Upper lobe of left lung (tissue), 6 donors: ENCODE data around the gene OSBPL5. TPM values are rescaled to one million over a fixed set of nuclear protein-coding genes. Genes with fewer than 3 reads are reported as not detected.

Experiments used
- ATAC-seq, 2 donors: fragments of 200-7000 bp; cut with Tn5 transposase; one replicate each; pipeline ENCODE4 v1.9.1; 2022; ENCODE audit warnings: mild to moderate bottlenecking in 2 of 2, moderate library complexity in 2 of 2; ENCODE audit not compliant: low FRiP score in 2 of 2
- DNase-seq, 2 donors: peaks; one replicate each; pipeline ENCODE4 v3.0.0-alpha.2; 2019 to 2020
- H3K27ac ChIP-seq, 4 donors: fragments of 200-600 bp; sonication (generic); one replicate each; pipeline ENCODE4 v1.5.1; 2016 to 2019
- H3K27me3 ChIP-seq, 4 donors: fragments of 200-600 bp; sonication (generic); one replicate each; pipeline ENCODE4 v1.5.1; 2017 to 2019
- H3K36me3 ChIP-seq, 4 donors: fragments of 200-600 bp; sonication (generic); one replicate each; pipeline ENCODE4 v1.5.1; 2016 to 2019
- H3K4me1 ChIP-seq, 4 donors: fragments of 200-600 bp; sonication (generic); one replicate each; pipeline ENCODE4 v1.5.1; 2018 to 2019
- H3K4me3 ChIP-seq, 4 donors: fragments of 200-600 bp; sonication (generic); one replicate each; pipeline ENCODE4 v1.5.1; 2017 to 2019; ENCODE audit warnings: mild to moderate bottlenecking in 2 of 4, moderate library complexity in 1 of 4
- H3K9me3 ChIP-seq, 4 donors: fragments of 200-600 bp; sonication (generic); one replicate each; pipeline ENCODE4 v1.5.1; 2018 to 2019
- EP300 ChIP-seq, 4 donors: sonication (generic); formaldehyde crosslinking; IDR thresholded peaks; one replicate each; pipeline ENCODE4 v1.5.1; 2017; ENCODE audit warnings: antibody characterized with exemption in 4 of 4, control low read depth in 2 of 4
- POLR2A ChIP-seq, 4 donors: fragments of 450-650 bp; IDR thresholded peaks; one replicate each; pipeline ENCODE4 v1.5.1; 2016 to 2017; ENCODE audit warnings: antibody characterized with exemption in 4 of 4, mild to moderate bottlenecking in 2 of 4
- POLR2AphosphoS5 ChIP-seq, 2 donors: sonication (generic); formaldehyde crosslinking; IDR thresholded peaks; one replicate each; pipeline ENCODE4 v1.5.1; 2017; ENCODE audit warnings: antibody characterized with exemption in 2 of 2
- WGBS, 2 donors: methylation state at CpG; one replicate each; pipeline ENCODE4 v1.1.5; 2017 to 2018; 5-methylcytosine and 5-hydroxymethylcytosine counted together
- total RNA-seq, 6 donors: library from RNA; depleted of rRNA in 4 of 6; stranded (reverse); fragments of >200 nt in 4 of 6; gene quantifications; one replicate each; pipeline versions ENCODE4 v1.1.0 to v1.2.1, GENCODE V29; 2016 to 2021
- TF ChIP-seq, protein P1 (sequence below), 6 experiments: fragments of 450-650 bp in 4 of 6; fragments of 200-600 bp in 2 of 6; sonication (generic) in 2 of 6; IDR thresholded peaks; one replicate each; pipeline ENCODE4 v1.5.1; 2016 to 2019; ENCODE audit warnings: antibody characterized with exemption in 6 of 6
- donor health status: DM: no; HTN: no; CAD: no; lungs with moderate emphysema.
- donor health status: DM: no; HTN: yes; CAD: no; lungs with severe emphysema.

OSBPL5 gene
- total RNA-seq, 6 donors from 2014 or later, result 23.4 to 66.9 (median 48.3) TPM

DNA sequence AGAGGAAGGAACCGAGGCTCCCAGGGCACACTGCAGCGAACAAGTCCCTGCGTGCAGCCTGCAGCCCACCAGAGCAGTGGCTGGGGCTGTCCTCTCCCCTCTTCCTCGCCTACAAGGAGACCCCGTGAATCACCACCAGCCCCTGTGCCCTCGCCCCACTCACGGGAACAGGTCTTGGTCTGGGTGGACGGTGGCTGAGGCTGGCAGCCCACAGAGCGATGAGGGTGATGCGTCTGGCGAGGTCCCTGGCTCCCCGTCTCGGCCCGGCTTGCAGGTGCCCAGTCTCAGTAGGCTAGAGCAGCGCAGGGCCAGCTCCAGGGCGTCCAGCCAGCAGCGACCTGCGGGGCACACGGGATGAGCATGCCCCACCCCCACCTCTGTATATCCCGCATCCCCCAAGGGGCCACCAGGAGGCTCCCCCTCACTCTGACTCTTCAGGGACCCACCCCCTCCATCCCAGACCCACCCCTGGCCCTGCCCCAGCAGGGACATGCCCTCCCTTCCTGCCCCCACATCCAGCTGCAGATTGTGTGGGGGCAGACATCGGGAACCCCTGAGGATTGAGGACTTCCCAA is 57.4 kb downstream of the OSBPL5 start:
- ATAC-seq (no peak), DNase-seq (peak; percentile 20 to 64)
- TF ChIP-seq POLR2AphosphoS5 (IDR thresholded peaks at IDR 0.05) (no peak), POLR2A (IDR thresholded peaks at IDR 0.05) (no peak), EP300 (IDR thresholded peaks at IDR 0.05) (no peak)
- TF ChIP-seq, protein P1, sequence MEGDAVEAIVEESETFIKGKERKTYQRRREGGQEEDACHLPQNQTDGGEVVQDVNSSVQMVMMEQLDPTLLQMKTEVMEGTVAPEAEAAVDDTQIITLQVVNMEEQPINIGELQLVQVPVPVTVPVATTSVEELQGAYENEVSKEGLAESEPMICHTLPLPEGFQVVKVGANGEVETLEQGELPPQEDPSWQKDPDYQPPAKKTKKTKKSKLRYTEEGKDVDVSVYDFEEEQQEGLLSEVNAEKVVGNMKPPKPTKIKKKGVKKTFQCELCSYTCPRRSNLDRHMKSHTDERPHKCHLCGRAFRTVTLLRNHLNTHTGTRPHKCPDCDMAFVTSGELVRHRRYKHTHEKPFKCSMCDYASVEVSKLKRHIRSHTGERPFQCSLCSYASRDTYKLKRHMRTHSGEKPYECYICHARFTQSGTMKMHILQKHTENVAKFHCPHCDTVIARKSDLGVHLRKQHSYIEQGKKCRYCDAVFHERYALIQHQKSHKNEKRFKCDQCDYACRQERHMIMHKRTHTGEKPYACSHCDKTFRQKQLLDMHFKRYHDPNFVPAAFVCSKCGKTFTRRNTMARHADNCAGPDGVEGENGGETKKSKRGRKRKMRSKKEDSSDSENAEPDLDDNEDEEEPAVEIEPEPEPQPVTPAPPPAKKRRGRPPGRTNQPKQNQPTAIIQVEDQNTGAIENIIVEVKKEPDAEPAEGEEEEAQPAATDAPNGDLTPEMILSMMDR (IDR thresholded peaks at IDR 0.05), result no peak
- peaks cover 0 to 50% (median 20%) of the 10 kb centered on the region in 4 donors for H3K36me3 ChIP-seq
- 91 to 96% methylated on average over 5 to 21 of the region's 21 CpGs for WGBS, 2 donors
- H3K4me1 ChIP-seq, result peaks cover 0 to 14% (median 7%) of the 10 kb centered on the region in 4 donors
- no peak overlapping the region for H3K27ac ChIP-seq
- no peaks in the 10 kb centered on the region for H3K27me3 ChIP-seq
- H3K9me3 ChIP-seq, result no peaks in the 10 kb centered on the region
- no peak overlapping the region for H3K4me3 ChIP-seq

DNA sequence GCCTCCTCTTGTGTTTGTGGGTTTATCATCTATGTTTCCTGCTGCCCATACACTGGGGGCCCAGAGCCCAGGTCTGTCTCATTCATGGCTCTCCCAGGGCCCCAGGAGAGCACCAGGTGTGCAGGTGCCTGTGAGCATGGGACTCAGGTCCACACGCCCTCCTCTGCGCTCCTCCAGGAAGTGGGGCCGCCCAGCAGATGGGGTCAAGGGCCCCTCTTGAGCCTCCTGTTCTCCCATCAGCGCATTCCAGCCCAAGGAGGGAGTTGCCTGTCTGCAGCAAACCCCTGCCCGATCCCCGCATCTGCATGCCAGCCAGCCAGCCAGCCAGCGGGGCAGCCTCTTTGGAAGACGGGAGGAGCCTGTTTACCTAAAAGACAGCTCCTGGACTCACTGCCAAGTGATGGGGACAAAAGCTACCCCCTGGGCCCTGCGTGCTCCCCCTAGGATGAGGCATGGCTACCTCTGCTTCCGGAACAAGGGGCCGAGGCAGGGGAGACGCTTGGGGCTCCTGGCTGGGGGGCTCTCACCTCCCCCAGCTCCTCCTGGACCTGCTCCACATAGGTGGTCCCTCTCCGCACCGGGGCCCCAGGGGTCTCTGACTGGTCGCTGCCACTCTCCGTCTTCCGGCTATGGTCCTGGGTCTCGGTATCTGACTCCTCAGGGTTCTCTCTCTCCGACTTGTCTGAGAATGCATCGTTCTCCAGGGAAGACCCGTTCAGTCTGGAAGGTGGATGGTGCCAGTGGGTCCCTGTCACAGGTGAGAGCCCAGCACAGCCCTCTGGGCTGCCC is 58.2 kb downstream of the OSBPL5 start:
- Histone ChIP-seq H3K9me3 (no peaks in the 10 kb centered on the region), H3K4me1 (peaks cover 0 to 8% (median 2%) of the 10 kb centered on the region in 4 donors), H3K27me3 (no peaks in the 10 kb centered on the region), H3K4me3 (no peak overlapping the region), H3K27ac (no peak overlapping the region), H3K36me3 (peaks cover 0 to 55% (median 21%) of the 10 kb centered on the region in 4 donors)
- DNase-seq, result peak; percentile 18 to 50
- WGBS, 2 donors, result 95% methylated on average over 18 of the region's 21 CpGs; no CpG with 5 or more reads in 1 of the 2 donors
- ATAC-seq, result no peak
- TF ChIP-seq POLR2A (IDR thresholded peaks at IDR 0.05), result no peak
- TF ChIP-seq POLR2AphosphoS5 (IDR thresholded peaks at IDR 0.05), result no peak
- TF ChIP-seq, protein P1 (IDR thresholded peaks at IDR 0.05), result no peak
- TF ChIP-seq EP300 (IDR thresholded peaks at IDR 0.05), result no peak

DNA sequence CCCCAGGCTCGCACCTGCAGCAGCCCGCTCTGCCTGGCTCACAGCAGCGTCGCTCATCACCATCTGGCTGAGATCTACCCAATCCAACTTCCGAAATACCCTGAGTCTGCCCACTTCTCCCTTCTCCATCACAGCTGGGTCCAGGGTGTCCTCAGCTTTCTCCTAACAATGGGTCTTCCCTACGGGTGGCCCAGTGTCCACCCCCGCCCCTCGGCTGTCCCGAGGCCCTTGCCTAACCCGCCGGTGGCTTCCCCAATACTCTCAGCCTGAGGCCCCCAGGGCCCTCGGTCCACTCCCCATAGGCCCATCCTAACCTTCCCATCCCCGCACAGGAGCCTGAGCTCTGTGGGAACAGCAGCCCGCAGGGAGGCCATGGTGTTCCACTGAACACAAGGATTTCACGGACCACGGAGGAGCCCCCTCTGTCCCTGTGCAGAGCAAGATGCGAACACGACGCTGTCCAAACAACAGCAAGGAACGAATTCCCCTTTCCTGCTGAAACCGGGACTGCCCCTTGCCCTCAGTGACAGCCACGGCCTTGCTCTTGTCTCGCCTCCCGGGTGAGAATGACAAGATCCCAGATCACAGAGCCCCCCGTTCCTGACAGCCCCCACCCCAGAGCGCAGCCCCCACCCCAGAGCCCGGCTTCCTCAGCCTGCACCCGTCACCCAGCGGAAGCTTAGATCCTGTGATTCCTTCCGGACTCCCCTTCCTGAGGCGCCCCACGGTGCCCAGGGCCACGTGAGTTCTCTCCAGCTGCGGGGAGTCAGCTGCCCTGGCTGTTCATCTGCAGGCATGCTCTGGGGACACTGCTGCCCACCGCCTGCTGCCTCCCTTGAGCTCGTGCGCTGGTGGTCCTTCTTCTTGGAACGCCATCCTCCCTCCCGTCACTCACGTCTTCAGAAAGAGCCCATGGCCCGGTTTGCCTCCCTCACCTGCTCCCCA is 59.0 kb downstream of the OSBPL5 start:
- WGBS, 2 donors, result 90 to 91% methylated on average over 38 to 41 of the region's 41 CpGs
- ATAC-seq, result no peak
- TF ChIP-seq POLR2A (IDR thresholded peaks at IDR 0.05) (no peak), POLR2AphosphoS5 (IDR thresholded peaks at IDR 0.05) (no peak), EP300 (IDR thresholded peaks at IDR 0.05) (no peak)
- TF ChIP-seq, protein P1 (IDR thresholded peaks at IDR 0.05), result no peak
- no peaks in the 10 kb centered on the region for H3K9me3 ChIP-seq
- peak; percentile 15 to 67 for DNase-seq
- peaks cover 0 to 64% (median 23%) of the 10 kb centered on the region in 4 donors for H3K36me3 ChIP-seq
- no peak overlapping the region for H3K4me3 ChIP-seq
- no peak overlapping the region for H3K27ac ChIP-seq
- no peaks in the 10 kb centered on the region for H3K27me3 ChIP-seq
- H3K4me1 ChIP-seq, result no peaks in the 10 kb centered on the region

DNA sequence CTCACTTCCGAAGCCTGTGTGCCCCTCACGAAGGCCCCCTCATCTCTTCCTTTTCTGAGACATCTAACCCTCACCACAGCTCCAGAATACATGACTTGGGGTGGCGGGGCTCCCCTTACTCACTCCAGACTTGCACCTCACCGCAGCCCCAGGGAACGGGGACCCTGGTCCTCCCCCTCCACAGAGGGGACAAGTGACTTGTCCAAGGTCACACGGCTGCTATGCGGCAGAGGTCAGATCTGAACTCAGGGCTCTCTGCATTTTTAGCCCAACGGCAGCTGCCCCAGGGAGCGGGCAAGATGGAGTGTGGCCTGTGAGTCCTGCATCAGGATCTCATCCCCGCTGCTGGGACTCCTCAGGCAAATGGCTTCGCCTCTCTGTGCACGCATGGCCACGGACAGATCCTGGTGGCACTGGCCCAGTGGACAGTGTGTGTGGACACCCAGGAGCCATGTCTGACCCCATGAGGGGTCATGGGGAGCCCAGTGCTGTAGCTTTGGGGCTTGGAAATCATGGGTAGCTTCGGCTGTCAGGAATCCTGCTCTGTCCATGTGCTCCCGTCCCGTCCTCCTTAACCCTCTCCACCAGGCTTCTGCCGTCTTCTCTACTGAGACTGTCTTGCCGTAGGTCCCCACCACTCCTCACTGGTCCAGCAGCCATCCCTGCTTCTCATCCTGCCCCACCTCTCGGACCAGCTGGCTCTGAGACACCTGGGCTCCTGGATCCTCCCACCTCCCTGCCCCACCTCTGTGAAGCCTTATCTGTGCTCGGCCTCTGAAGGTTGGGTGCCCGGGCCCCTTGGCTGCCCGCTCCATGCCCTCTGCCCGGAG is 59.9 kb downstream of the OSBPL5 start:
- Histone ChIP-seq H3K36me3 (peaks cover 0 to 67% (median 25%) of the 10 kb centered on the region in 4 donors), H3K27ac (no peak overlapping the region), H3K27me3 (no peaks in the 10 kb centered on the region), H3K9me3 (no peaks in the 10 kb centered on the region), H3K4me3 (no peak overlapping the region), H3K4me1 (peaks cover 0 to 5% (median 0%) of the 10 kb centered on the region in 4 donors)
- DNase-seq, result peak; percentile 12 to 34
- no peak for ATAC-seq
- WGBS, 2 donors, result 95 to 96% methylated on average over 19 to 23 of the region's 23 CpGs
- TF ChIP-seq, protein P1 (IDR thresholded peaks at IDR 0.05), result no peak
- TF ChIP-seq POLR2A (IDR thresholded peaks at IDR 0.05) (no peak), POLR2AphosphoS5 (IDR thresholded peaks at IDR 0.05) (no peak)
